Type B pancreatic cell (in vitro differentiated cells): ENCODE results near the gene TSPAN2. TPM values are rescaled to one million over a fixed set of nuclear protein-coding genes. Genes with fewer than 3 reads are reported as not detected.

Experiments used
- DNase-seq: peaks from one replicate; pipeline ENCODE4 v3.0.0; 2021; ENCODE audit warnings: mixed read lengths; ENCODE audit not compliant: unreplicated experiment; ENCODE audit errors: extremely low spot score
- H3K27ac Mint-ChIP-seq: 2 replicates; pipeline ENCODE4 v1.8.0; 2021; ENCODE audit warnings: mild to moderate bottlenecking, mixed read lengths
- H3K27me3 Mint-ChIP-seq: 2 replicates; pipeline ENCODE4 v1.8.0; 2021; ENCODE audit warnings: mixed read lengths
- H3K36me3 Mint-ChIP-seq: 2 replicates; pipeline ENCODE4 v1.8.0; 2021; ENCODE audit warnings: mixed read lengths
- H3K4me1 Mint-ChIP-seq: one replicate; pipeline ENCODE4 v1.8.0; 2021; ENCODE audit warnings: mixed read lengths; ENCODE audit not compliant: unreplicated experiment
- H3K4me3 Mint-ChIP-seq: 2 replicates; pipeline ENCODE4 v1.8.0; 2021; ENCODE audit warnings: mild to moderate bottlenecking, mixed read lengths
- H3K9me3 Mint-ChIP-seq: 2 replicates; pipeline ENCODE4 v1.8.0; 2021; ENCODE audit warnings: mixed read lengths
- total RNA-seq: library from RNA; stranded (reverse); gene quantifications from 2 replicates; pipeline ENCODE4 v1.2.1, GENCODE V29; 2021; ENCODE audit warnings: low replicate concordance
- TF ChIP-seq, protein P1 (sequence below): fragments of 200-600 bp; sonication (generic); conservative IDR thresholded peaks from 2 replicates; pipeline ENCODE4 v1.5.0; 2021; ENCODE audit warnings: antibody characterized with exemption, mild to moderate bottlenecking

Gene TSPAN2
- total RNA-seq, 1 donor from 2014 or later, result 29.6 TPM

GRCh38 chr1:115105831-115106230 lies 16.5 kb upstream of the TSPAN2 start:
- Mint-ChIP-seq H3K4me1 (no peaks in the 10 kb centered on the region), H3K4me3 (no peak overlapping the region), H3K27me3 (peaks cover 3% of the 10 kb centered on the region), H3K36me3 (no peaks in the 10 kb centered on the region), H3K9me3 (peaks cover 4% of the 10 kb centered on the region), H3K27ac (no peak overlapping the region)
- TF ChIP-seq, protein P1, sequence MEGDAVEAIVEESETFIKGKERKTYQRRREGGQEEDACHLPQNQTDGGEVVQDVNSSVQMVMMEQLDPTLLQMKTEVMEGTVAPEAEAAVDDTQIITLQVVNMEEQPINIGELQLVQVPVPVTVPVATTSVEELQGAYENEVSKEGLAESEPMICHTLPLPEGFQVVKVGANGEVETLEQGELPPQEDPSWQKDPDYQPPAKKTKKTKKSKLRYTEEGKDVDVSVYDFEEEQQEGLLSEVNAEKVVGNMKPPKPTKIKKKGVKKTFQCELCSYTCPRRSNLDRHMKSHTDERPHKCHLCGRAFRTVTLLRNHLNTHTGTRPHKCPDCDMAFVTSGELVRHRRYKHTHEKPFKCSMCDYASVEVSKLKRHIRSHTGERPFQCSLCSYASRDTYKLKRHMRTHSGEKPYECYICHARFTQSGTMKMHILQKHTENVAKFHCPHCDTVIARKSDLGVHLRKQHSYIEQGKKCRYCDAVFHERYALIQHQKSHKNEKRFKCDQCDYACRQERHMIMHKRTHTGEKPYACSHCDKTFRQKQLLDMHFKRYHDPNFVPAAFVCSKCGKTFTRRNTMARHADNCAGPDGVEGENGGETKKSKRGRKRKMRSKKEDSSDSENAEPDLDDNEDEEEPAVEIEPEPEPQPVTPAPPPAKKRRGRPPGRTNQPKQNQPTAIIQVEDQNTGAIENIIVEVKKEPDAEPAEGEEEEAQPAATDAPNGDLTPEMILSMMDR, result no peak
- DNase-seq, result no peak

DNA sequence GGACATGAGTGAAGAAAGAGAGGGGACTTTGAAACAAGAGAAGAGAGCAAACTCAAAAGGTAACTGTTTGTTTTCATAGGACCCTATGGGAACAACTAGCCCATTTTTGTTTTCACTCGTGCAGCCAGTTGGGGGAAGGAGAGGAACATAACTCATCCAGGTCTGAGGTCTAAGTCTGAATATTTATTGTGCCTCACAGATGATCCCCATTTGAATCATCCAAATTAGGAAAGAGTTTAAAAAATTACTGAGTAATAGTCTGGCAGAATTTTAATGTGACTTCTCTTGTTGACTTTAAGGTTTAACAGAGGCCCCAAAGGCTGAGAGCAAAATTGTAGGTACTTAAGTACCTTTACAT lies 10.4 kb upstream of the TSPAN2 start:
- H3K27ac Mint-ChIP-seq, result peak overlapping the region; percentile 67
- peak overlapping the region; percentile 67 for H3K4me3 Mint-ChIP-seq
- DNase-seq, result no peak
- H3K27me3 Mint-ChIP-seq, result peaks cover 5% of the 10 kb centered on the region
- peaks cover 11% of the 10 kb centered on the region for H3K4me1 Mint-ChIP-seq
- TF ChIP-seq, protein P1, result no peak
- no peaks in the 10 kb centered on the region for H3K36me3 Mint-ChIP-seq
- H3K9me3 Mint-ChIP-seq, result no peaks in the 10 kb centered on the region

DNA sequence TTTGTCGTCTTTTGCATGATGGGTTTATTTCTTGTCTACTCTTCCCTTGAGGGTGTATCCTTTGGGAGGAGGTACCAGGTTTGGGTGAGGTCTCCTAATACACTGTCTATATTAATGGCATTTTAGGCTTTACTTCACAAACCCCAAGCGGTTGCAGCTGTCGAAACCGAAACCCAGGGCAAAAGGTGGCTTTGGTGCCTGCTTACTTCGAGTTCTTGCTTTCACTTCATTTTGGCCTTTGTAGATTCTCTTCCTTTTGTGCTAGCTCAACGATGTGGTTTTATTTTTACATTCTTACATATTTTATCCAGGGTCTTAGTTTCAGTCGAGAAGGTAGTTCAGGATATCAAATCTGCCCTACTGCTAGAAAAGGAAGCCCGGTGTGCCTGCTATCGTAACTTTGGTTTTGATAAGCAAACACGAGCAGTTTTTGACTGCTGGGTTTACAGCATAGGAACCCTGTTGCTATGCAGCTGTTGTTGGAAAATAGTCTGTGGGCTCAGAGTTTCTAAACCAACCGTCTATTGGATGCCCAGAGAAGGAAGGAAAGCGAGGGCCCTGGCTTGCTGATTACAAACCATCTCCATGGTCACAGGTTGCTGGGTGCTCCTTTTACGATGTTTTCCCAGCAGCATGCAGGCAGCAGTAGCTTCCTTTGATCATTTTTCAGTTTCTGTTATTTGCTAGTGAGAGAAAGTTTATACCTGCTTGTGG lies 9.8 kb upstream of the TSPAN2 start:
- Mint-ChIP-seq H3K4me1 (peaks cover 11% of the 10 kb centered on the region), H3K27me3 (peaks cover 5% of the 10 kb centered on the region), H3K27ac (peak overlapping the region; percentile 67), H3K4me3 (peak overlapping the region; percentile 67), H3K9me3 (no peaks in the 10 kb centered on the region), H3K36me3 (no peaks in the 10 kb centered on the region)
- TF ChIP-seq, protein P1, result no peak
- DNase-seq, result no peak

GRCh38 chr1:115092175-115092574 lies 2.9 kb upstream of the TSPAN2 start:
- H3K4me1 Mint-ChIP-seq, result peaks cover 20% of the 10 kb centered on the region
- no peaks in the 10 kb centered on the region for H3K9me3 Mint-ChIP-seq
- no peaks in the 10 kb centered on the region for H3K36me3 Mint-ChIP-seq
- H3K27me3 Mint-ChIP-seq, result peaks cover 30% of the 10 kb centered on the region
- no peak overlapping the region for H3K4me3 Mint-ChIP-seq
- TF ChIP-seq, protein P1, result no peak
- no peak for DNase-seq
- H3K27ac Mint-ChIP-seq, result no peak overlapping the region

DNA sequence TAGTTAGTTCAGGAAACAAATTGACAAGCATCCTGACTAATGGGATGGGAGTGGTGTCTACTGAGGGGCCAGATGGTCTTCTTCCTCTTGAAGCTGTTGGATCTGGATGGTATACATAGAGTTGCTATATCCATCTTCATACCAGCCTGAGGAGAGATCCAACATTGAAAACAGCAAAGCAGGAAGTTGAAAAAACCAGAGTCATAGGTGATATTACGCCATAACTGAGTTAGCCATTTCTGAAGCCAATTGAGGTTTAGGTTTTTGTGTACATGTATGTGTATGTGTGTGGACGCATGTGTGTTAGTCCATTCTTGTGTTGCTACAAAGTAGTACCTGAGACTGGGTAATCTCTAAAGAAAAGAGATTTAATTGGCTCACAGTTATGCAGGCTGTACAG lies 2.3 kb upstream of the TSPAN2 start:
- Mint-ChIP-seq H3K4me3 (no peak overlapping the region), H3K4me1 (peaks cover 20% of the 10 kb centered on the region), H3K9me3 (no peaks in the 10 kb centered on the region), H3K27me3 (peaks cover 30% of the 10 kb centered on the region), H3K36me3 (no peaks in the 10 kb centered on the region), H3K27ac (no peak overlapping the region)
- TF ChIP-seq, protein P1, result no peak
- no peak for DNase-seq
